Right ventricle myocardium superior (tissue), 1 donor: ENCODE results near the gene NUDT14. TPM values are rescaled to one million over a fixed set of nuclear protein-coding genes. Genes with fewer than 3 reads are reported as not detected.

Experiments
- ATAC-seq: fragments of 200-7000 bp; cut with Tn5 transposase; one replicate; pipeline ENCODE4 v1.9.1; 2020; ENCODE audit warnings: mild to moderate bottlenecking; ENCODE audit not compliant: poor library complexity
- DNase-seq: peaks from one replicate; pipeline ENCODE4 v3.0.0-alpha.2; 2020
- intact Hi-C: fragments of 100-400 bp; cut with DNase I; formaldehyde crosslinking; loops from one replicate; pipeline ENCODE4 v1.11.2; 2022
- total RNA-seq: library from RNA; stranded (reverse); fragmentation: NEBNext Ultra II Directional; extraction: Animal tissue kit (Norgen Biotek cat#: 25700); gene quantifications from one replicate; pipeline ENCODE4 v1.2.1, GENCODE V29; 2021
- donor health status: DM: no; HTN: yes; CAD: no; lungs with severe emphysema.

NUDT14 gene
- total RNA-seq, 1 donor from 2014 or later = 32.2 TPM

DNA sequence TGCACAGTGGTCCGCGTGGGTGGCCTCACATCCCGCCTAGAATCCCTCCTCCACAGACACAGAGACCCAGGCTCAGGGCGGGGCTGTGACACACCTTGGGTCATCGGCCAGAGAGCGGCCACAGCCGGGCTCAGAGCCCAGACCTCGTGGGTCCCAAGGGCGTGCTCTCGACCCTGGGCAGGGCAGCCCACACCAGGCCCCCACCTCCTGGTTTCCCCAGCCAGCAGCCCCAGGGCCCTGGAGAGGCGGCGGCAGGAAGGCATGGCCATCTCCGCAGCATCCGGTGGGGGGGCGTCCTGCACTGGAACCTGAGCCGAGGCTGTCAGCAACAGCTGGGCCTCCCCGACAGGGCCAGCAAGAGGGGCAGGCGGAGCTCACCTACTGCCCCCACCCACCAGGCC, 27.8 kb downstream of the NUDT14 start:
- intact Hi-C loops = no loop called here
- ATAC-seq = peak; percentile 41
- DNase-seq = peak; percentile 77

- ATAC-seq (peak; percentile 39), DNase-seq (peak; percentile 55)
- intact Hi-C loops = no loop called here
These were observed 28.3 kb downstream of the NUDT14 start for GRCh38 chr14:105152794-105153241.

GRCh38 chr14:105151838-105152793, 29.0 kb downstream of the NUDT14 start:
- intact Hi-C loops = no loop called here
- ATAC-seq (peak; percentile 61), DNase-seq (peak; percentile 46)

GRCh38 chr14:105151084-105151837, 29.9 kb downstream of the NUDT14 start:
- intact Hi-C loops = no loop called here

DNA sequence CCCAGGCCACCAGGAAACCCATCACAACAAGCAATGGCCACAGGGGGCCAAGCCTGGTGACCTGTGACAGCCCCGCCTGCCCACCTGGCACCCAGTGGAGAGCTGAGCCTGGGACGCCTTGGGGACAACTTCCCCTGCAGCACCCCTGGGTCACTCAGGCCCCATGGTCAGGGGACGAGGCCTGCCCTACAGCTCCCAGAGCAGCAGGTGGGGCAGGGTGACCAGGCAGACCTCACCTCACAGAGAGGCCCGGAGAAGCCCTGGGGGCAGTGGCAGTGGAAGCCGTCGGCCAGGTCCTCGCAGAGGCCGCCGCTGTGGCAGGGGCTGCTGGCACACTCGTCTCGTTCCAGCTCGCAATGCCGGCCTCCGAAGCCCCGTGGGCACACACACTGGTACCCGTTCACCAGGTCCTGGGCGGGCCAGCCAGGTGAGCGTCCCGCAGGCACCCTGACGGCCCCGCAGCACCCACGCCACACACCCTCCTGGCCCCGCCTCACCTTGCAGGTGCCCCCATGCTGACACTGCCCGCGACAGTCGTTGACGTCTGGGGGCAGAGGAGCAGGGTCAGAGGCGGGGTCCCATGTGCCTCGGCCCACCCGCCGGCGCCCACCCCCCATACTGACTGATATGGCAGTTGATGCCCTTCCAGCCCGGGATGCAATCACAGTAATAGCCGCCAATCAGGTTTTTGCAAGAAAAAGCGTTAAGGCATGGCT, 30.6 kb downstream of the NUDT14 start:
- peak; percentile 41 for DNase-seq
- no peak for ATAC-seq
- intact Hi-C loops = no loop called here

More at GRCh38 chr14:105151084-105151837, 29.9 kb downstream of the NUDT14 start:
- ATAC-seq (no peak), DNase-seq (peak; percentile 35)

DNA sequence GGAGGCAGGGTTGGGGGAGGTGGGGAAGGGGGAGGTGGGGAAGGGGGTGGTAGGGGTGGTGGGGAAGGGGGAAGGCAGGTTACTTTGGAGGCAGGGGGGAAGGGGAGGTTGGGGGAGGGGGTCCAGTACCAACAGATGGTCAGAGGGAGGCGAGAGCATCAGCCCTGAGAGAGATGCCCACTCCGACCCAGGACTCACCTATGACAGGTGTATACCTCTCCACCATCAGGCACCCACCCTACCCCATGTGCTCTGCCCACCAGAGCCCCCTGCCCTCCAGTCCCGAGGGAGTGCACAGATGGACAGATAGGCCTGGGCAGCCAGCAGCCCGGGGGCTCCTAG, 31.1 kb downstream of the NUDT14 start:
- intact Hi-C loops = no loop called here
- ATAC-seq (no peak), DNase-seq (no peak)

DNA sequence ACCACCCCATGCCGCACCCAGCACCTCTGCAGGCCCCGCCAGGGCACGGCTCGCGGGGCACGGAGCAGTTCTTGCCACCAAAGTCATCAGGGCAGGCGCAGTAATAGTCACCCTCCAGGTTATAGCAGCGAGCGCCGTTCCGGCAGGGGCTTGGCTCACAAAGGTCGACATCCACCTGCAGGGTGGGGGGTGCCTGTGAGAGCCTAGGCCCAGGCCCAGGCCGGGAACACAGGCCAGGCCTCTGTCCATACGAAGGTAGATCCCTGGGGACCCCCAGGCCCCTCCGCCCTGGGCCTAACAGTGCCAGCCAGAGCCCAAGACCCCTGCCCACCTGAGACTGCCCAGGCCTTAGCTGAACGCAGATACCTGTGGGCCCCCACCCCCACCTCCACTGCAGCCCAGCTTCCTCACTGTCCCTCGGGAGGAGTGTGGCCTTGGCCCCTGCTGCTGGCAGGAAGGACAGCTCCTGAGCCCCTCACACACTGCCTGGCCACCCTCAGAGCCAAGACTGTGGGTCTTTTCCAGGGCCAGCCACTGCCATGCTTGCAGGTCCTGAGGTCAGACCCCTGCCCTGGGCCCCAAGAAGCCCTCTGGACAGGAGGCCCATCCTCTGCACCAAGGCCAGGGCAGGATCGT, 31.8 kb downstream of the NUDT14 start:
- no peak for ATAC-seq
- DNase-seq = peak; percentile 32
- intact Hi-C loops = no loop called here

DNA sequence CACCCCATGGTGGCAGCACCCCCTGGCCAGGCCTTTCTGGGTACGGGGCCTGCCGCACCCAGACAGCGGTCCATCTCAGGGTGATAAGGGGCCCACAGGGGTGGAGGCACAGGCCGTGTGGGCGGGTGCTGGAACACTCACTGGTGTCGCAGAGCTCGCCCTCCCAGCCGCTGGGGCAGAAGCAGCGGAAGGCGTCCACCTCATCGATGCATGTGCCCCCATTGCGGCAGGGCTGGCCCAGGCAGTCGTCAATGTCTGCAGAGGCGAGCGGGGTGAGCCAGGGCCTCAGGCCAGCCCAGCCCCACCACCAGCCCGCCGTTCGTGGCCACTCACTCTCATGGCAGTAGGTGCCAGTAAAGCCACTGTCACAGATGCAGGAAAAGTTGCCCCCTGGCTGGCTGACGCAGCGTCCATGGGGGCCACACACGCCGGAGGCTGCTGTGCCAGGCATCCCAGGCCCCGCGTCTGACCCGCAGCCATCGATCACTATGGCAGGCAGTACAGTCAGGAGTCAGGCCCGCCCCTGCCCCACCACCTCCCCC, 32.4 kb downstream of the NUDT14 start:
- intact Hi-C loops = no loop called here
- DNase-seq = peak; percentile 38
- no peak for ATAC-seq

GRCh38 chr14:105147671-105148603, 33.2 kb downstream of the NUDT14 start:
- ATAC-seq (no peak), DNase-seq (peak; percentile 33)
- intact Hi-C loops = no loop called here

GRCh38 chr14:105146976-105147635, 34.0 kb downstream of the NUDT14 start:
- ATAC-seq = no peak
- no peak for DNase-seq
- intact Hi-C loops = no loop called here

- intact Hi-C loops = no loop called here
- peak; percentile 41 for DNase-seq
- ATAC-seq = no peak
These were observed 34.7 kb downstream of the NUDT14 start for GRCh38 chr14:105146181-105146975.

GRCh38 chr14:105145381-105146180, 35.5 kb downstream of the NUDT14 start:
- DNase-seq = no peak
- intact Hi-C loops = no loop called here
- ATAC-seq = no peak

DNA sequence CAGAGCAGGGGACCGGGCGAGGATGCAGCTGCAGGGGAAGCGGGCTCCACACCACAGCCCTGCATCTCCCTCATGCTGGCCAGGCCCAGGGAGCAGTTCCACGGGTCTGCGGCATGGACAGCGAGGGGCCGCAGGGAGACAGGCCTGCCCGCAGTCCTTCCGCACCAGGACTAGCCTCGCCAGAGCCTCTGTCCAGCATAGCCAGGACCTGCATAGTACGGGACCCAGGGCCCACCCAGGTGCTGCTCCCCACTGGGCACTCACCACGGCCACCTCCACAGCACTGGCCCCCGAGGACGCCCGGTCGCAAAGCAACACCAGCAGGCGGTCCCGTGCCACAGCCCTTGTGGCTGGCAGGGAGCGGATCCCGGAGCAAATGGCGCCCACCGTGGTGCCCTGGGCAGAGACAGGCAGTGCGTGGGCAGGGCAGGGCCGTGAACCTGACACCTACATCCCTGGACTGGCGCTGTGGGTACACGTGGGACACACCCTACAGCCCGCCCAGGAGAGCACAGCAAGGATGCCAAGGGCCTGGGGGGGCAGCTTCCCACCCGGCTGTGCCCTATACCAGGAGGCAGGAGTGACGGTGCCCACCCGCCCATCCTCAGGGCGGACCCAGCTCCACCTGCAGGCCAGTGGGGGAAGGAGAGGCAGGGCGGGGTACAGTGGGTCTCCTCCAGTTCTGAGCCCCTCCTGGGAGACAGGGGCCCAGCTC, 36.3 kb downstream of the NUDT14 start:
- no peak for ATAC-seq
- intact Hi-C loops = no loop called here
- DNase-seq = peak; percentile 44

DNA sequence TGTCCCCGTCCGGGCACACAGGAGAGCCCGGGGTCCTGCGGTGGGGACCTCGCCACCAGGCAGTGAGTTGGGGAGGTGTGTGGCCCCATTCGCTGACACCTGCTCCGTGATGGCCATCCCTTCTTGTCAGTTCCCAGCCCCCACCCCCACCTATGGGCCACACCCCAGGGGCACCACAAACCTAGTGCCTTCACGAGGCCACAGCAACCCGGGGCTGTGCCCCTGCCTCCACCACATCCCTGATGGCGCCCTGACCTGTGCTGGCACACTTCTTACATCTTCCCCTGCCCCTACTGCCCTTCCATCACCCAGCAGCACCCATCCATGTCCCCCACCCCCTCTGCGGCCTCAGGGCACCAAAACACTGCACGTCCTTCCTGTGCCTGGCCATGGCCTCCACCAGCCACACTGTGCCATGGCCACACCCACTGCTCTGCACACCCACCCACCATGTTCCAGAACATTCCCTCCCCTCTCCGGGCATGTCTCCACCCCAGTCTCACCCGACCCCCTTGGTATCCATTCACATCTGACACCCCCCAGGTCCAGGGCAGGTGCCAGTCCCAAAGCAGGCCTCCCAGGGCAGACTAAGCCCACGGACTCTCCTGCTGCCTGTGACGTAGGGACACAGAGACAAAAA, 37.0 kb downstream of the NUDT14 start:
- DNase-seq = peak; percentile 35
- no peak for ATAC-seq
- intact Hi-C loops = no loop called here
